Karpas-422 (cell line): Measurements from ENCODE around the gene ZFAND3. TPM values are rescaled to one million over a fixed set of nuclear protein-coding genes. Genes with fewer than 3 reads are reported as not detected.

Experiments used
- DNase-seq: peaks from one replicate; pipeline ENCODE4 v3.0.0-alpha.2; 2015
- H2AFZ ChIP-seq: fragments of 200-600 bp; sonication (generic); 2 replicates; pipeline ENCODE4 v1.6.1; 2014; ENCODE audit warnings: antibody characterized with exemption, low read length, mixed read lengths
- H3K27ac ChIP-seq: fragments of 200-600 bp; sonication (generic); 2 replicates; pipeline ENCODE4 v1.5.1; 2014; ENCODE audit warnings: mild to moderate bottlenecking, low read length, moderate library complexity
- H3K27me3 ChIP-seq: fragments of 200-600 bp; sonication (generic); 2 replicates; pipeline ENCODE4 v1.6.1; 2014; ENCODE audit warnings: low read length, mixed read lengths
- H3K36me3 ChIP-seq: fragments of 200-600 bp; sonication (generic); 2 replicates; pipeline ENCODE4 v1.6.1; 2014; ENCODE audit warnings: low read length, mixed read lengths; ENCODE audit not compliant: insufficient read depth
- H3K4me1 ChIP-seq: fragments of 200-600 bp; sonication (generic); 2 replicates; pipeline ENCODE4 v1.6.1; 2014; ENCODE audit warnings: mild to moderate bottlenecking, low read length, mixed read lengths
- H3K4me2 ChIP-seq: fragments of 200-600 bp; sonication (generic); 2 replicates; pipeline ENCODE4 v1.6.1; 2014; ENCODE audit warnings: low read length, low read depth, mild to moderate bottlenecking; ENCODE audit not compliant: poor library complexity, severe bottlenecking
- H3K4me3 ChIP-seq: fragments of 200-600 bp; sonication (generic); 2 replicates; pipeline ENCODE4 v1.5.1; 2014; ENCODE audit warnings: mild to moderate bottlenecking, antibody characterized with exemption, low read length, mixed read lengths
- H3K79me2 ChIP-seq: fragments of 200-600 bp; sonication (generic); 2 replicates; pipeline ENCODE4 v1.6.1; 2014; ENCODE audit warnings: mild to moderate bottlenecking, low read length, mixed read lengths
- H3K9ac ChIP-seq: fragments of 200-600 bp; sonication (generic); 2 replicates; pipeline ENCODE4 v1.6.0; 2014; ENCODE audit warnings: low read length
- H3K9me2 ChIP-seq: fragments of 200-600 bp; sonication (generic), shearing (Covaris generic); replicated peaks from 2 replicates; pipeline ENCODE4 v1.6.0; 2014; ENCODE audit warnings: mild to moderate bottlenecking, low read length, moderate library complexity; ENCODE audit not compliant: insufficient read depth
- H3K9me3 ChIP-seq: fragments of 300-700, 200-600 bp; sonication (generic); 2 replicates; pipeline ENCODE4 v1.6.1; 2014; ENCODE audit warnings: low read length, mixed read lengths
- H4K20me1 ChIP-seq: fragments of 200-600 bp; sonication (generic); 2 replicates; pipeline ENCODE4 v1.6.1; 2014; ENCODE audit warnings: mild to moderate bottlenecking, antibody characterized with exemption, low read length, low read depth; ENCODE audit not compliant: insufficient read depth
- total RNA-seq: library from RNA; depleted of rRNA; stranded (reverse); fragments of >200 nt; shearing (Covaris generic); gene quantifications from 2 replicates; pipeline ENCODE4 v1.2.3, GENCODE V29; 2014; ENCODE audit warnings: low replicate concordance

Gene ZFAND3
- total RNA-seq, 1 experiment from 2014 or later = 4.0 TPM

GRCh38 chr6:37801605-37801940 lies 18.0 kb upstream of the ZFAND3 start:
- DNase-seq = no peak
- no peak overlapping the region for H3K4me2 ChIP-seq
- H3K27me3 ChIP-seq = no peaks in the 10 kb centered on the region
- H4K20me1 ChIP-seq = no peaks in the 10 kb centered on the region
- H3K9me3 ChIP-seq = no peaks in the 10 kb centered on the region
- no peaks in the 10 kb centered on the region for H3K36me3 ChIP-seq
- H3K9me2 ChIP-seq = no peaks in the 10 kb centered on the region
- H3K4me1 ChIP-seq = peaks cover 7% of the 10 kb centered on the region
- H3K79me2 ChIP-seq = no peaks in the 10 kb centered on the region
- no peak overlapping the region for H3K27ac ChIP-seq
- no peak overlapping the region for H3K4me3 ChIP-seq
- H2AFZ ChIP-seq = no peak overlapping the region
- no peak overlapping the region for H3K9ac ChIP-seq

- Histone ChIP-seq H4K20me1 (no peaks in the 10 kb centered on the region), H3K27ac (no peak overlapping the region), H3K36me3 (no peaks in the 10 kb centered on the region), H3K9me3 (no peaks in the 10 kb centered on the region), H3K27me3 (no peaks in the 10 kb centered on the region), H3K4me3 (no peak overlapping the region), H3K79me2 (no peaks in the 10 kb centered on the region), H3K9me2 (no peaks in the 10 kb centered on the region), H3K9ac (no peak overlapping the region), H3K4me1 (peaks cover 7% of the 10 kb centered on the region), H3K4me2 (no peak overlapping the region), H2AFZ (no peak overlapping the region)
- DNase-seq = no peak
Observed at GRCh38 chr6:37802810-37803209, 16.7 kb upstream of the ZFAND3 start.

- H4K20me1 ChIP-seq = no peaks in the 10 kb centered on the region
- DNase-seq = no peak
- H3K36me3 ChIP-seq = no peaks in the 10 kb centered on the region
- no peak overlapping the region for H3K4me3 ChIP-seq
- no peaks in the 10 kb centered on the region for H3K9me3 ChIP-seq
- H3K27ac ChIP-seq = no peak overlapping the region
- H3K4me2 ChIP-seq = no peak overlapping the region
- H3K4me1 ChIP-seq = peaks cover 7% of the 10 kb centered on the region
- H3K27me3 ChIP-seq = no peaks in the 10 kb centered on the region
- no peak overlapping the region for H3K9ac ChIP-seq
- no peak overlapping the region for H2AFZ ChIP-seq
- H3K9me2 ChIP-seq = no peaks in the 10 kb centered on the region
- H3K79me2 ChIP-seq = no peaks in the 10 kb centered on the region
Observed at GRCh38 chr6:37804586-37804985, 14.9 kb upstream of the ZFAND3 start.

GRCh38 chr6:37806213-37806612 lies 13.3 kb upstream of the ZFAND3 start:
- no peak for DNase-seq
- H3K9ac ChIP-seq = no peak overlapping the region
- H3K4me3 ChIP-seq = no peak overlapping the region
- H3K36me3 ChIP-seq = no peaks in the 10 kb centered on the region
- peaks cover 7% of the 10 kb centered on the region for H3K4me1 ChIP-seq
- no peaks in the 10 kb centered on the region for H3K9me2 ChIP-seq
- H3K9me3 ChIP-seq = no peaks in the 10 kb centered on the region
- no peaks in the 10 kb centered on the region for H4K20me1 ChIP-seq
- no peaks in the 10 kb centered on the region for H3K79me2 ChIP-seq
- H3K27me3 ChIP-seq = no peaks in the 10 kb centered on the region
- H2AFZ ChIP-seq = no peak overlapping the region
- no peak overlapping the region for H3K4me2 ChIP-seq
- H3K27ac ChIP-seq = no peak overlapping the region

GRCh38 chr6:37807656-37808055 lies 11.9 kb upstream of the ZFAND3 start:
- no peak overlapping the region for H3K9ac ChIP-seq
- no peak overlapping the region for H3K4me3 ChIP-seq
- no peak overlapping the region for H2AFZ ChIP-seq
- no peak overlapping the region for H3K4me2 ChIP-seq
- DNase-seq = no peak
- H4K20me1 ChIP-seq = no peaks in the 10 kb centered on the region
- H3K79me2 ChIP-seq = no peaks in the 10 kb centered on the region
- no peaks in the 10 kb centered on the region for H3K4me1 ChIP-seq
- H3K9me3 ChIP-seq = no peaks in the 10 kb centered on the region
- no peaks in the 10 kb centered on the region for H3K27me3 ChIP-seq
- no peak overlapping the region for H3K27ac ChIP-seq
- H3K9me2 ChIP-seq = no peaks in the 10 kb centered on the region
- no peaks in the 10 kb centered on the region for H3K36me3 ChIP-seq

GRCh38 chr6:37809197-37809543 lies 10.4 kb upstream of the ZFAND3 start:
- no peak overlapping the region for H3K4me2 ChIP-seq
- H3K9me3 ChIP-seq = no peaks in the 10 kb centered on the region

GRCh38 chr6:37812841-37813240 lies 6.7 kb upstream of the ZFAND3 start:
- Histone ChIP-seq H3K27me3 (no peaks in the 10 kb centered on the region), H3K4me1 (peaks cover under 1% of the 10 kb centered on the region; the same call in 1 of the 2 replicates), H3K9me2 (no peaks in the 10 kb centered on the region), H3K36me3 (no peaks in the 10 kb centered on the region), H3K4me2 (no peak overlapping the region), H3K4me3 (no peak overlapping the region), H4K20me1 (no peaks in the 10 kb centered on the region), H2AFZ (no peak overlapping the region), H3K27ac (no peak overlapping the region), H3K9me3 (no peaks in the 10 kb centered on the region), H3K79me2 (no peaks in the 10 kb centered on the region), H3K9ac (no peak overlapping the region)
- DNase-seq = no peak

More at GRCh38 chr6:37809197-37809543, 10.4 kb upstream of the ZFAND3 start:
- Histone ChIP-seq H3K4me3 (no peak overlapping the region), H3K27ac (no peak overlapping the region), H4K20me1 (no peaks in the 10 kb centered on the region), H2AFZ (no peak overlapping the region), H3K9me2 (no peaks in the 10 kb centered on the region), H3K4me1 (no peaks in the 10 kb centered on the region), H3K9ac (no peak overlapping the region), H3K36me3 (no peaks in the 10 kb centered on the region), H3K27me3 (no peaks in the 10 kb centered on the region), H3K79me2 (no peaks in the 10 kb centered on the region)
- no peak for DNase-seq

GRCh38 chr6:37814374-37814773 lies 5.2 kb upstream of the ZFAND3 start:
- Histone ChIP-seq H4K20me1 (no peaks in the 10 kb centered on the region), H3K79me2 (no peaks in the 10 kb centered on the region), H3K27ac (no peak overlapping the region), H2AFZ (no peak overlapping the region), H3K4me3 (no peak overlapping the region), H3K36me3 (no peaks in the 10 kb centered on the region), H3K4me2 (no peak overlapping the region), H3K9ac (no peak overlapping the region), H3K9me2 (no peaks in the 10 kb centered on the region), H3K9me3 (no peaks in the 10 kb centered on the region), H3K4me1 (peaks cover 7% of the 10 kb centered on the region), H3K27me3 (no peaks in the 10 kb centered on the region)
- DNase-seq = no peak
